ENCODE results near the gene RGS5.

The RGS5 gene

DNA sequence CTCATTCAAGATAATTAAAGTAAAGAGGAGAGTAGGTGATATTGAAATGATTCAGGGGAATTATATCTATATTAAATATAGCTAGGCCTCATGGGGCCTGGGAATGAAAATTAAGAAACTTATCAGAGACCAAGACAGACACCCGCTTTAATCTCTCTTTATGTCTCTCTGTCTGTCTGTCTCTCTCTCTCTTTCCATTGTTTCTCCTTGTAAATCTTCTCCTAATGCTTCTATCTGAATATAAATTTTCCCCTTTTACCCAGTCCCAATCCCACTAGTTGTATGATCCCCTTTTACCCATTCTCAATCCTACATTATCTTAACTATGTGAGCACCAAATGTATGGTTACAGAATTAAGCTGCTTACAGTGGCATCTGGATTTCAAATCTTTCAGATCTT lies 61.2 kb downstream of the RGS5 start:
- DNase-seq: no peak

DNA sequence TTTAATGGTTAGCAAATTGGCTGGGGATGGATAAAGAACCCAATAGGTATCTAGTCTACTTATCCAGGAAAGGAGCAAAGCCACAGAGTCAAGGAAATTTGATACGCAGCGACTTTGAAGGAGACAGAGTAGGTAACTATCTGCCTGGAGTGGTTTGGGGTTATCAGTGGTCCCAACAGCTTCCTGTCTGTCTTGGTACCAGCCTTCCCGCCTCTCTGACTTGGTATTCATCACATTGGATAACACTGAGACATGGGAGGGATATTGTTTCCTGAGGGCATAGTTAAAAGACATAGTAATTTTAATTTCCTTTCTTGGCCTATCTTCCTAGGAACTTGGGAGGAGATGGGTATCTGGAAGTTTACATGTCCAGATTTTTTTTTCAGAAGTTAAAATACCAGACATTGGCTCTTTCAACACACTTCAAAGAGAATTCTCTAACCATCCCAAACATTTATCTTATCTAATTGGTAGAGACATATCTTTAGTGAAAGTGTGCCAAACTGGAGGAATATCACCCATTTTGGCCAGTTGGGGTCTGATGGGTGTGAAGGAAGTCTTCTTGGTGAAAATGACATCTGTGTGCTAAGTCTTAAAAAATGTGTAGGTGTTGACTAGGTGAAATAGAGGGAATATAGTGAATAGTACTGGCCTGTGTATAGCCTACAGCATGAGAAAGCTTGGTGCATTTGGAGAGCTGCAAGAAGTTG lies 65.0 kb downstream of the RGS5 start:
- no peak for DNase-seq

DNA sequence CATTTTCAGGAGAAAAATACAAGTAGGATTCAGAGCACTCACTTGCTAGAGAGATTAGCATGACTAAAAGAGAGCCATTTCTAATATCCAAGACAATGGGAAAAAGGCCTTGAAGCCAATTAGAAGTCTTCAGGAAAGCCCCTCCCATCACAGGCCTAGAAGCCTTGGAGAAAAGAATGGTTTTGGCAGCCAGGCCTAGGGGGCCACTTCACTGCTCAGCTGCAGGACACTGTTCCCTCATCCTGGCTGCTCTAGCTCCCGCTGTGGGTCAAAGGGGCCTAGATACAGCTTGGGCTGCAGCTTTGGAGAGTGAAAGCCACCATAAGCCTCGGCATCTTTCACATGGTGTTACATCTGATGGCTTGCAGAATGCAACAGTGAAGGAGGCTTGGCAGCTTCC lies 70.7 kb downstream of the RGS5 start:
- DNase-seq: no peak

DNA sequence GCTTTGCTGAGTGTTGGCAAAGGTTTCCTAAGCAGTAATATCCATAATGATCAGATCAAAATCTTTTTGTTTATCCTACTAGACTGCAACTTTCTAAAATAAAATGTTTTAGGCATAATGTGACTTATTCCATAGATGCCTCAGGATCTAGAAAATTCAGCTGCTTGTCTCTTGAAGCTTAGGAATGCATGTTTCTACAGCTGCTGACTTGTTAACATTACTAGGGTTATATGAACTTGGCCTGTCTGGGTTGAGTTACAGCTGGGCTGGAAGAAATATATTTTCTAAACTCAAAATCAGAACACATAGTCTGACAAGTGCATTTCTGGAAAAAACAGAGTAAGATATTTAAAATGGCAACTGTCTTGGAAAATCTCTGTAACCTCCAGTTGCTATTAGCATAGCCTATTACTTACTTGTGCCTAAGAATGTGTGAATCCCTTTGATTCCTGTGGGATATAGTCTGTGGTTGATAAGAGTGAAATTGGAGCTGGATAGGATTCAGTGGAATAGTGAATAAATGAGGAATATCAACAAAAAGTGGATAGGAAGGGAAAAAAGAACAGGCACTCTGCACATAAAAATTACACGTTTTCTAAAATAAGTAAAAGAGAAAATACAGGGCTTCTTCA lies 72.4 kb downstream of the RGS5 start:
- no peak for DNase-seq

DNA sequence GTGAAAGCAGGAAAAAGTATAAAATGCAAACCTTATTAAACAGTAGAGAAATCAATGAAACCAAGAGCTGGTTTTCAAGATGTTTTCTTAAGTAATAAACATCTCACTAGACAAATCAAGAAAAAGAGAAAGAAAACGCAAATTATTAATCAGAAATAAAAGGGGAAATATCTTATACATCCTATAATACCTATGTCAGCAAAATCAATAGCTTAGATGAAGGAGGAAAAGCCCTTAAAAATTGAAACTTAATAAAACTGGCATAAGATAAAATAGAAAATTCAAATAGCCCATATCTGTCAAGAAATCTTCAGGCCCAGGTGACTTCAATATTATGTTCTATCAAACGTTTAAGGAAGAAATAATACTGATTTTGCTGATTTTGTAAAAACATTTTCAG lies 74.4 kb downstream of the RGS5 start:
- no peak for DNase-seq

DNA sequence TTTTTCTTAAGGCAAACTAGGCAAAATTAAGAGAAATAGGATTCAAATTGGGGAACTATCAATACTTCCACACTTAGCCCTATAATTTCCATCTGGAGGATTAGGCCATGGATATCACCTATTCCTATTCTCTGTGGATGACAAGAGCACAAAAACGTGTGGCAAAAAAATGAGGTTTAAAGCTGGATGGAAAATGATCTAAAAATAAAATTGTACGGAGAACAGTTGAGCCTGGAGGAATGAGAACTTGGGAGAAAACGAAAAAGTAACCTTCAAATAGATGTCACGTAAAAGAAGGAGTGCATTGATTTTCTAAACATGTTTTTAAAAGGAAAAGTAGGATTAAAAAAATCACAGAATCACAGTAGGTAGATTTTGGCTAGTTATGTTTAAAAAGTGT lies 77.9 kb downstream of the RGS5 start:
- DNase-seq: no peak

DNA sequence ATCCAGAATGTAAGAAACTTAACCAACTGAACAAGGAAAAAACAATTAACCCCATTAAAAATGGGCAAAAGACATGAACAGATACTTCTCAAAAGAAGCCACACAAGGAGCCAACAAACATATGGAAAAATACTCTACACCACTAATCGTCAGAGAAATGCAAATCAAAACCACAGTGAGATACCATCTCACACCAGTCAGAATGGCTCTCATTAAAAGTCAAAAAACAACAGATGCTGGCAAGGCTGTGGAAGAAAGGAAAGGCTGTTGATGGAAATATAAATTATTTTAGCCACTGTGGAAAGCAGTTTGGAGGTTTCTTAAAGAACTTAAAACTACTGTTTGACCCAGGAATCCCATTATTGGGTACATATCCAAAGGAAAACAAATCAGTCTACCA lies 82.3 kb downstream of the RGS5 start:
- DNase-seq: no peak

DNA sequence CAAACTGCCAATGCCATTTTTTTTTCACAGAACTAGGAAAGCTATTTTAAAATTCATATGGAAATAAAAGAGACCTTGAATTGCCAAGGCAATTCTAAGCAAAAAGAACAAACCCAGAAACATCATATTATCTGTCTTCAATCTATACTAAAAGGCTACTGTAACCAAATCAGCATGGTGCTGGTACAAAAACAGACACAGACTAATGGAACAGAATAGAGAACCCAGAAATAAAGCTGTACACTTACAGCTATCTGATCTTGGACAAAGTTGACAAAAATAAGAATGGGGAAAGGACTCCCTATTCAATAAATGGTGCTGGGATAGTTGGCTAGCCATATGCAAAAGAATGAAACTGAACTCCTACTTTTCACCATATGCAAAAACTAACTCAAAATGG lies 83.0 kb downstream of the RGS5 start:
- no peak for DNase-seq

DNA sequence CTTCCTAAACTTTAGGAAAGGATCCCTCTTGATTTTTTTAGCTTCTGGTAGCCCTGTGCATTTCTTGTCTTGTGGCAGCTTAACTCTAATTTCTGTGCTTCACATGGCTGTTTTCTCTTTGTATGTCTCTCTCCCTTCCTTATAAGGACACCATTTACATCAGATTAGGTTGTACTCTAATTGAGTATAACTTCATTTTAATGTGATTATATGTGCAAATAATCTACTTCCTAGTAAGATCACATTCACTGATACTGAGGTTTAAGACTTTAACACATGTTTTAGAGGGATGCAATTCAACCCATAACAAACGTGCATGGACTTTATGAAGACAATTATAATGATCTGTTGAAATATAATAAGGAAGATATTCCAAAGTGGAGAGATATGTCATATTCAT lies 86.8 kb downstream of the RGS5 start:
- no peak for DNase-seq

DNA sequence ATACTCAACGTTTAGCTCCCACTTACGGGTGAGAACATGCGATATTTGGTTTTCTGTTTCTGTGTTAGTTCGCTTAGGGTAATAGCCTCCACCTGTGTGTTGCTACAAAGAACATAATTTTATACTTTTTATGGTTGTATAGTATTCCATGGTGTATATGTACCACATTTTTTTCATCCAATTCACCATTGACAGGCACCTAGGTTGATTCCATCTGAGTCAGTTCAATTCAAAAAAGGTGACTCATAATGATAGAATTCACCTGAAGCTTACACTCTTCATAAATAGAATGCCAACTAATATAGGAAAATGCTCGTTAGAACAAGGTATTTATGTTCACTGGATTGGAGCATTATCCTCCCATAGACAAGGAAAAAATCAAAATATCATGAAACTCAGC lies 95.1 kb downstream of the RGS5 start:
- DNase-seq: no peak

DNA sequence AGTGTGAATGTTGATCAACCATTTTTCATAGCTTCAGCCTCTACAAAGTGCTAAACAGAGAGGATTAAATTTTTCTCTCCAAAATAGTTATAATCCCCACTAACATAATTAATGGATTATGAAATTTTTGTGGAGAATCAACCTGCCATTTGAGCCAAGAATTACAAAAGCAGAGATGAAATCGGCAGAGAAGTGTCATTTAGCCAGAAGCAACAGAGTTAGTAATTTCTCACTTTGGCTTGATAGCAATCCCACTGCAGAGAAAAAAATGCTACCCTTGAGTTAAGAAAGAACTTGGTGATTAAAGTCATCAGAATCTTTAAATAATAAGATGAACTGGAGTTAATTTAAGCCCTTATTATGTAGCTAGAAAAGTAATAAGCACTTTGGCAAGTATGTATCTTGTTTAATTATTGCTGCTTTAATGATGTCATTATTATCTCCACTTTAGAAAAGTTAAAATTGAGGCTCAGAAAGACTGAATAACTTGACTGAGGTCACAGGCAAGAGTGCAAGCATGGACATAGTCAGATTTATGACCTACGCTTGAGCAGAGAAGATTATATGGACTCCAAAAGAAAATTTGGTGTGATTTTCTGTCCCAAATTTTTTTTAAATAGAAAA lies 96.2 kb downstream of the RGS5 start:
- no peak for DNase-seq

DNA sequence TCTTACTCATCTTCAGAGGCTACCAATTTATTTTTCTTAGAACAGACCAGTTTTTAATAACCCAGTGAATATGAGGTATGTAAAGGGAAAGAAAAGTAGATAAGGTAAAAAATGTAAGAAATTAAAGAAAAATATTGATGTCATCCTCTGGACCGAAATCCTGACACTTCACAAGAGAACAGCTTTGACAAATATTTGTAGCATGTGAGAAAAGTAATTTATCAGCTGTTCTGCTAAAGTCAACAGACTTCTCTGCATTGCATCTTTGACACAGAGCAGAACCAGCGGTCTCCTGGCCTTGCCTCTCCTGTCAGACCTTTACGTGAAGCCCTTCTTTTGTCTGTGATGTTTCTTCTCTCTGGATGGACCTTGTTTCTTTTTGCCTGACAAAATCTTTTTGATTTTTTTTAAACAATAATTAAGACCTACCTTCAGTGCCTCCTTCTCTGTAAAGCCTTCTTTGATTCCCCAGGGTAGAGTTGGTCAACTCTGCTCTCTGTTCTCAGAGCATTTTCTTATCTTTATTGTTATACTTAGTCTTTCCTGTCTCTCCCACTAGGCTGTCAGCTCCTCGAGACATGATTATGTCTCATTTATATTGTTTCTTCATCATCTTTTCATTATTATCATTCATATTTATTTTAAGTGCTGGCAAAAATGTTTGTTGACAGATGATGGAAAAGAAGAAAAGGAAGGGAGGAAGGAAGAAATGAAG lies 98.2 kb downstream of the RGS5 start:
- DNase-seq: no peak

DNA sequence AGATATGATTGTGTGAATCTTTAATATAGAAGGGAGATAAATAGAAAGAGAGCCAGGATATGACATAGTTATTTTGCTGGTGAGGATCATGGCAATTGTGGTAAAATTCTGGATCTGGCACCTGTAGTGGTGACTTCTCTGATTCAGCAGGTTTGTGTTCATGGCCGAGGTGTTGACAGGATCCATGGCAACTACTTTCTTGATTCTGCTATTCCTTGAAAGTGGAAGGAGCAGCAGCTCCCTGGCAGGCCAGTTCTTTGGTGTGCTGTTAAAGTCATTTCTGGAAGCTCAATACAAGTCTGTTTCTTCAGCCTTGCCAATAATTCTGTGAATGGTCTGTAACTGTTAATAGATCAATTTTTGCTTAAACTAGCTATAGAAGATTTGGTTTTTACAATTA lies 100.1 kb downstream of the RGS5 start:
- peak; percentile 23 for DNase-seq

DNA sequence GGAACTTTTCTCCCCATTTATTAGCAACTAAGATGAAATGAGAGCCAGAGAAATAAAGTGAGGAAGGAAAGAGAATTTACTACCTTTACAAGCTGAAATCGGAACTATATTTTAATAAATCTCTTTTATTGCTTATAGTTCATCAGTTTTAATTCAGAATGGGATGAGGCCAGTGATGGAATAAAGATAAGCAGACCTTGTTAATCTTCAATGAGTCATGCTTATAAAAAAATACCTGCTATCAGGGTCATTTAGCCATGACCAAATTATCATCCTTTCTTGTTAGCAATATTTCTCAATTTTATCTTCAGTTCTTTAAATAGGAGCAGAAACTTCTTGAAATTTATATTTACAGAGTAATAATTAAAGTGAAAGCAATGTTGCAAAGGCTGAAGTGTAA lies 107.5 kb downstream of the RGS5 start:
- DNase-seq: no peak

DNA sequence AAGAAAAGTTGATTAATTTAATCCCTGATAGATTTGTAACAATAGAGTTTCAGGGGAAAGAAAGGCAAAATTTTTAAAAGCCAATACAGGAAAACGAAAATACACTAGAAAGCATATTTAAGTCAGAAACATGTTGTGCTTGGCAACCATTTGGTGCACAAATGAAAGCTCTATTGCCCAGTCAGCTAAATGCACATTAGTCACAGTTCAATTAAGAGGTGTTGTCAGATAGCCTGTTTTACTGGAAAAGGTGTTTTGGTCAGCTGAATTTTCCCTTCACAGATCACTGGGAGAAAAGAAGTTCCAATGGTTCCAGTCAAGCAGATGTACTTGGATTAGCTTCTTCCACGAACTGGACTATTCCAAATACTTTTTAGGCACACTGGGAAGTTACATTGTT lies 108.1 kb downstream of the RGS5 start:
- DNase-seq: no peak

DNA sequence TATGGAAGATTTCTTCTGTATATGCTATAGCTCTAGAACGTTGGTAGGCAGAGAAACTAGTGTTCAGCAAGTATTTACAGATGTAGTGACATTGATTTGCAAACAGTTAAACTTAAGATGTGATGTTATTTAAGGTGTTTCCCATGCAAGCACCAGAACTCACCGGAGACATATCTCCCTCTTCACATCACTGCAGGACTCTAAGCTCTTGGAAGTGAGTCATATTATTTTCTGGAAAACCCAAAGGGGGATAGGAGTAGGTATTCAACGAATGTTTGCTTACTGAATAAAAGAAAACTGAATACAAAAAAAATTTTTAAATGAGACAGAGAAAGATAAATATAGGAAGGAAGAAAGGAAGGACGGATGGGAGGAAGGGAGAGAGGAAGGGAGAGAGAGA lies 108.5 kb downstream of the RGS5 start:
- DNase-seq: no peak

DNA sequence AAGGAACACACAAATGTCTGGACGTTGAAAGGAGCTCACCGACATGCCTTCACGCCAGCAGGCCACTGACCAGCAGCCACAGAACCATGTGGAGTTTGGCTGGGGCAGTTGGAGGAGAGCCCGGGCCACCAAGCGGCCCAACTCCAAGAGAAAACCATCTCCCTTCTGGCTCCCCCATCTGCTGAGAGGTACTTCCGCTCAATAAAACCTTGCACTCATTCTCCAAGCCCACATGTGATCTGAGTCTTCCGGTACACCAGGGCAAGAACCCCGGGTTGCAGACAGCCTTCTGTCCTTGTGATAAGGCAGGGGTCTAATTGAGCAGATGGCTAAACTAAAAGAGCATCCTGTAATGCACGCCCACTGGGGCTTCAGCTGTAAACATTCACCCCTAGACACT lies 109.1 kb downstream of the RGS5 start:
- DNase-seq: no peak

DNA sequence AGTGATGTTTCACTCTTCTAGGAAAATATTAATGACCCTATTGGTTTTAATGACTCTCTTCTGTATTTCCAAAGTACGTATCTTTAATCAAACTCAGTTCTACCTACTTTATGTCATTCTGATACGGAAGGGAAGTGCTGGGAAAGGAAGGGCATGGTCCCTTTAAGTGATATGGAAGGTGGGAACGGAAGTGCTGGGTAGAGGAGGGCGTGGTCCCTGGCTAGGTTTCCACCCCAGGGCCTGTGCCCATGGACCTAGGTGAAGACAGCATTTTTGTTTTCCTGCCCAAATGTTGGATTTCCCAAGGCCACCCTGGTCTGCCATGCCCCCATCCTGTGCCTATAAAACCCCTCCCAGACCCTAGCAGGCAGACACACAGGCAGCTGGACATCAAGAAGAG lies 109.5 kb downstream of the RGS5 start:
- no peak for DNase-seq
